H1 (cell line): ENCODE data around the gene PLA2G4D. TPM values are rescaled to one million over a fixed set of nuclear protein-coding genes. Genes with fewer than 3 reads are reported as not detected.

ENCODE experiments used
- CTCF ChIA-PET: fragments of 300-600 bp; sonication (Branson Sonifier 250); formaldehyde crosslinking; loops from one replicate; lab custom pipeline; 2021; ENCODE audit not compliant: partially characterized antibody; lab: Charles Lee
- POLR2A ChIA-PET: fragments of 300-600 bp; sonication (Branson Sonifier 250); formaldehyde crosslinking; loops from one replicate; lab custom pipeline; 2021; ENCODE audit warnings: inconsistent platforms; ENCODE audit not compliant: partially characterized antibody; lab: Charles Lee
- DNase-seq, 2 experiments: peaks; one replicate each; pipeline versions ENCODE4 v3.0.0 to v3.0.0-alpha.2; 2010 to 2022; ENCODE audit warnings: low spot score in 2 of 2, low read depth in 1 of 2, mixed read lengths in 1 of 2
- FAIRE-seq: peaks from 2 replicates; lab custom pipeline; 2011; peaks lifted over from hg19 to GRCh38; lab: Jason Lieb, UNC
- H2AFZ ChIP-seq: 2 replicates; pipeline ENCODE4 v1.8.1; 2012; ENCODE audit warnings: low read length, inconsistent platforms
- H2AK5ac ChIP-seq: 2 replicates; pipeline ENCODE4 v1.6.1; 2013; ENCODE audit warnings: low read depth, low read length
- H2BK120ac ChIP-seq: replicated peaks from 2 replicates; pipeline ENCODE3; 2013; ENCODE audit warnings: low read depth, low read length, inconsistent platforms
- H2BK12ac ChIP-seq: 2 replicates; pipeline ENCODE4 v1.6.1; 2013; ENCODE audit warnings: low read depth, low read length
- H2BK15ac ChIP-seq: 2 replicates; pipeline ENCODE4 v1.6.1; 2013; ENCODE audit warnings: low read length
- H2BK20ac ChIP-seq: 2 replicates; pipeline ENCODE4 v1.6.1; 2013; ENCODE audit warnings: low read length
- H2BK5ac ChIP-seq: 2 replicates; pipeline ENCODE4 v1.6.1; 2013; ENCODE audit warnings: low read depth, low read length
- H3K14ac ChIP-seq: 2 replicates; pipeline ENCODE4 v1.6.1; 2013; ENCODE audit warnings: inconsistent platforms; ENCODE audit not compliant: insufficient read length
- H3K18ac ChIP-seq: 2 replicates; pipeline ENCODE4 v1.6.1; 2013; ENCODE audit warnings: low read length; ENCODE audit errors: extremely low read depth
- H3K23ac ChIP-seq: 2 replicates; pipeline ENCODE4 v1.6.1; 2013; ENCODE audit warnings: inconsistent platforms; ENCODE audit not compliant: insufficient read length
- H3K23me2 ChIP-seq: 2 replicates; pipeline ENCODE4 v1.6.1; 2013; ENCODE audit warnings: low read depth, low read length
- H3K27ac ChIP-seq: 2 replicates; pipeline ENCODE4 v1.6.1; 2011; ENCODE audit warnings: low read depth, low read length, inconsistent platforms
- H3K27me3 ChIP-seq, 4 experiments: replicated peaks in 1 of 4; 1 replicate in 1 of 4; 2 replicates in 3 of 4; pipeline versions ENCODE4 v1.6.1 to v1.8.1; 2011 to 2013; ENCODE audit warnings: low read length in 3 of 4, mild to moderate bottlenecking in 3 of 4, inconsistent platforms in 2 of 4, mixed read lengths in 2 of 4, moderate library complexity in 1 of 4; ENCODE audit not compliant: control insufficient read depth in 3 of 4, insufficient read depth in 3 of 4; ENCODE audit errors: extremely low read depth in 1 of 4
- H3K36me3 ChIP-seq, 4 experiments: 2 replicates each; pipeline versions ENCODE4 v1.6.1 to v1.8.1; 2011 to 2013; ENCODE audit warnings: mild to moderate bottlenecking in 4 of 4, low read length in 3 of 4, moderate library complexity in 2 of 4, control low read depth in 1 of 4, inconsistent platforms in 1 of 4; ENCODE audit not compliant: insufficient read depth in 4 of 4, control insufficient read depth in 2 of 4
- H3K4ac ChIP-seq: replicated peaks from 2 replicates; pipeline ENCODE3; 2013; ENCODE audit warnings: low read length, low read depth, mixed read lengths, inconsistent platforms; ENCODE audit not compliant: insufficient read length
- H3K4me1 ChIP-seq, 4 experiments: replicated peaks in 1 of 4; 1 replicate in 1 of 4; 2 replicates in 3 of 4; pipeline versions ENCODE4 v1.6.1 to v1.8.1; 2011 to 2013; ENCODE audit warnings: low read length in 3 of 4, inconsistent platforms in 2 of 4, mixed read lengths in 1 of 4; ENCODE audit not compliant: insufficient read depth in 4 of 4, control insufficient read depth in 3 of 4
- H3K4me2 ChIP-seq, 2 experiments: 2 replicates each; pipeline versions ENCODE4 v1.6.1 to v1.8.1; 2011 to 2013; ENCODE audit warnings: low read depth in 2 of 2, low read length in 2 of 2, control low read depth in 1 of 2, inconsistent platforms in 1 of 2, mild to moderate bottlenecking in 1 of 2; ENCODE audit not compliant: insufficient read depth in 1 of 2
- H3K4me3 ChIP-seq, 4 experiments: fragments of 200-600, 300-600 bp in 1 of 4; sonication (generic), shearing (Covaris generic), sonication (Bioruptor Twin) in 1 of 4; 2 replicates each; pipeline versions ENCODE4 v1.5.1 to v1.8.1; 2011 to 2016; ENCODE audit warnings: low read length in 4 of 4, low read depth in 3 of 4, control low read depth in 2 of 4, inconsistent platforms in 2 of 4, mild to moderate bottlenecking in 2 of 4, mixed read lengths in 1 of 4, moderate library complexity in 1 of 4; ENCODE audit not compliant: insufficient read depth in 2 of 4; ENCODE audit errors: extremely low read depth in 1 of 4
- H3K56ac ChIP-seq: replicated peaks from 2 replicates; pipeline ENCODE3; 2013; ENCODE audit warnings: low read depth, mild to moderate bottlenecking, mixed read lengths, low read length, inconsistent platforms; ENCODE audit not compliant: insufficient read length
- H3K79me1 ChIP-seq: 2 replicates; pipeline ENCODE4 v1.6.1; 2013; ENCODE audit warnings: low read depth, low read length, control low read depth
- H3K79me2 ChIP-seq, 2 experiments: 2 replicates each; pipeline versions ENCODE4 v1.6.1 to v1.8.1; 2012 to 2013; ENCODE audit warnings: low read length in 2 of 2, mild to moderate bottlenecking in 2 of 2, inconsistent platforms in 1 of 2; ENCODE audit not compliant: insufficient read depth in 2 of 2, control insufficient read depth in 1 of 2
- H3K9ac ChIP-seq, 4 experiments: replicated peaks in 1 of 4; 1 replicate in 1 of 4; 2 replicates in 3 of 4; pipeline versions ENCODE4 v1.6.1 to v1.8.1; 2011 to 2013; ENCODE audit warnings: low read depth in 3 of 4, low read length in 3 of 4, control low read depth in 2 of 4, mild to moderate bottlenecking in 2 of 4, moderate library complexity in 2 of 4, inconsistent platforms in 1 of 4; ENCODE audit errors: extremely low read depth in 1 of 4
- H3K9me3 ChIP-seq, 2 experiments: 2 replicates each; pipeline versions ENCODE4 v1.6.1 to v1.8.1; 2012 to 2013; ENCODE audit warnings: mild to moderate bottlenecking in 2 of 2, moderate library complexity in 2 of 2, control low read depth in 1 of 2, inconsistent platforms in 1 of 2, low read depth in 1 of 2, low read length in 1 of 2, mixed read lengths in 1 of 2; ENCODE audit not compliant: insufficient read depth in 2 of 2
- H4K20me1 ChIP-seq, 2 experiments: replicated peaks in 1 of 2; 2 replicates each; pipeline versions ENCODE3 to v1.8.1; 2011 to 2013; ENCODE audit warnings: inconsistent platforms in 2 of 2, low read length in 2 of 2, mild to moderate bottlenecking in 1 of 2; ENCODE audit not compliant: insufficient read depth in 2 of 2, control insufficient read depth in 1 of 2
- H4K5ac ChIP-seq: 2 replicates; pipeline ENCODE4 v1.6.1; 2013; ENCODE audit warnings: low read length, low read depth, mixed read lengths, inconsistent platforms; ENCODE audit not compliant: insufficient read length
- H4K8ac ChIP-seq: 2 replicates; pipeline ENCODE4 v1.8.0; 2013; ENCODE audit warnings: mild to moderate bottlenecking, moderate library complexity, low read length, inconsistent platforms; ENCODE audit not compliant: insufficient read depth; ENCODE audit errors: extremely low read depth
- H4K91ac ChIP-seq: replicated peaks from 2 replicates; pipeline ENCODE3; 2013; ENCODE audit warnings: low read length, mixed read lengths, inconsistent platforms; ENCODE audit not compliant: insufficient read length
- ATF2 ChIP-seq: IDR thresholded peaks from 2 replicates; pipeline ENCODE4 v1.6.1; 2012; ENCODE audit warnings: low read length, inconsistent platforms
- EZH2 ChIP-seq: fragments of 200-600 bp; sonication (generic); IDR thresholded peaks from 2 replicates; pipeline ENCODE4 v1.7.1; 2012; ENCODE audit warnings: low read depth, mild to moderate bottlenecking, moderate library complexity, low read length, inconsistent platforms; ENCODE audit not compliant: severe bottlenecking
- GABPA ChIP-seq: IDR thresholded peaks from 2 replicates; pipeline ENCODE4 v1.6.1; 2011; ENCODE audit warnings: mild to moderate bottlenecking, low read length, moderate library complexity, borderline replicate concordance; ENCODE audit not compliant: insufficient read depth
- PHF8 ChIP-seq: fragments of 200-600 bp; sonication (generic); conservative IDR thresholded peaks from 2 replicates; pipeline ENCODE4 v1.7.1; 2012; ENCODE audit warnings: low read depth, mild to moderate bottlenecking, inconsistent platforms, low read length, moderate library complexity
- RAD21 ChIP-seq, 2 experiments: IDR thresholded peaks in 1 of 2; conservative IDR thresholded peaks in 1 of 2; 2 replicates each; pipeline ENCODE4 v1.6.1; 2011; ENCODE audit warnings: low read depth in 2 of 2, low read length in 2 of 2, improper control_type of control experiment in 1 of 2, inconsistent platforms in 1 of 2, mild to moderate bottlenecking in 1 of 2, moderate library complexity in 1 of 2
- SP4 ChIP-seq: IDR thresholded peaks from 2 replicates; pipeline ENCODE4 v1.6.1; 2012; ENCODE audit warnings: low read length, inconsistent platforms
- TBP ChIP-seq: IDR thresholded peaks from 2 replicates; pipeline ENCODE4 v1.6.1; 2011; ENCODE audit warnings: low read depth, low read length, improper control_type of control experiment
- WGBS, 2 experiments: shearing (Covaris generic) in 1 of 2; methylation state at CpG; one replicate each; pipeline versions ENCODE4 v1.1.6 to v1.1.7; 2013 to 2015; ENCODE audit warnings: low lambda C conversion rate in 2 of 2, mixed read lengths in 2 of 2, inconsistent platforms in 1 of 2, low coverage in 1 of 2, missing lambda C conversion rate in 1 of 2; ENCODE audit not compliant: insufficient replicate concordance in 2 of 2, insufficient coverage in 1 of 2, insufficient read length in 1 of 2; ENCODE audit errors: extremely low coverage in 1 of 2, missing lambda C conversion rate in 1 of 2; 5-methylcytosine and 5-hydroxymethylcytosine counted together
- polyA plus RNA-seq, 7 experiments: library from polyadenylated mRNA; depleted of rRNA in 3 of 7; stranded (reverse) in 5 of 7; unstranded in 2 of 7; fragments of >200 nt in 5 of 7; fragments of 200-250 nt in 2 of 7; gene quantifications; 1 replicate in 5 of 7; 2 replicates in 1 of 7; 4 replicates in 1 of 7; pipeline versions ENCODE4 v1.2.1 to v1.2.3, GENCODE V29; 2011 to 2013; ENCODE audit warnings: missing spikeins in 2 of 7, mixed read lengths in 2 of 7
- total RNA-seq: library from RNA; stranded (reverse); fragmentation: NEBNext Ultra II Directional; extraction: Animal tissue kit (Norgen Biotek cat#: 25700); gene quantifications from 2 replicates; pipeline ENCODE4 v1.2.1, GENCODE V29; 2021

The PLA2G4D gene
- total and polyA plus RNA-seq, 2 of the 8 experiments (the other 6 are each of a cell fraction or from before 2014, with no cell fraction given) = 0.07 to 0.18 TPM

GRCh38 chr15:42058791-42059190 is 35.6 kb downstream of the PLA2G4D start:
- CTCF ChIA-PET = interaction anchor here (1.2 to 17.2 kb wide), 6 partner anchors 25 to 88 kb away, joined by 3 to 425 read pairs (median 137); no protein-coding TSS in a partner anchor

More at GRCh38 chr15:42058791-42059190, 35.6 kb downstream of the PLA2G4D start:
- H2AK5ac ChIP-seq = no peak overlapping the region
- no peak overlapping the region for H2BK12ac ChIP-seq
- no peak overlapping the region for H2BK120ac ChIP-seq
- no peak overlapping the region for H3K9ac ChIP-seq
- H4K20me1 ChIP-seq = no peaks in the 10 kb centered on the region
- H3K23ac ChIP-seq = no peak overlapping the region
- 85% methylated on average over 3 of the region's 3 CpGs; no CpG with 5 or more reads in 1 of the 2 experiments for WGBS, 2 experiments
- FAIRE-seq = no peak
- H2BK5ac ChIP-seq = no peak overlapping the region
- H2BK15ac ChIP-seq = no peak overlapping the region
- H2AFZ ChIP-seq = no peak overlapping the region
- H4K8ac ChIP-seq = no peak overlapping the region
- POLR2A ChIA-PET = no interaction called here
- no peak overlapping the region for H3K56ac ChIP-seq
- H2BK20ac ChIP-seq = no peak overlapping the region
- H3K27ac ChIP-seq = no peak overlapping the region
- H3K23me2 ChIP-seq = no peaks in the 10 kb centered on the region
- no peaks in the 10 kb centered on the region for H3K79me2 ChIP-seq
- no peaks in the 10 kb centered on the region for H3K79me1 ChIP-seq
- H3K27me3 ChIP-seq = no peaks in the 10 kb centered on the region; a peak in 1 of 7 replicates
- TF ChIP-seq EZH2 (no peak), GABPA (no peak), RAD21 (IDR thresholded peaks at IDR 0.05 in 1 of 2, conservative IDR thresholded peaks at IDR 0.05 in 1 of 2; ENCODE audit: low read depth in 2 of 2, low read length in 2 of 2) (no peak), PHF8 (no peak), ATF2 (no peak), TBP (no peak), SP4 (no peak)
- H3K4ac ChIP-seq = no peak overlapping the region
- H3K4me1 ChIP-seq = no peaks in the 10 kb centered on the region
- H3K4me2 ChIP-seq = no peak overlapping the region
- H3K36me3 ChIP-seq = no peaks in the 10 kb centered on the region
- no peak for DNase-seq
- no peaks in the 10 kb centered on the region for H3K9me3 ChIP-seq
- no peak overlapping the region for H3K4me3 ChIP-seq
- no peak overlapping the region for H3K14ac ChIP-seq
- H4K91ac ChIP-seq = no peak overlapping the region
- H3K18ac ChIP-seq = no peak overlapping the region
- H4K5ac ChIP-seq = no peak overlapping the region
